SK-N-SH treated with all-trans-retinoic acid at 6 μM for 48 hours (cell line): ENCODE results near the gene SBF2.

Experiments
- ATAC-seq: fragments of 200-7000 bp; cut with Tn5 transposase; 3 replicates; pipeline ENCODE4 v1.9.1; 2020; ENCODE audit warnings: mild to moderate bottlenecking, moderate library complexity
- ARNTL ChIP-seq: fragments of 450-650 bp; formaldehyde crosslinking; IDR thresholded peaks from 2 replicates; pipeline ENCODE4 v1.5.0; 2020; ENCODE audit warnings: low read depth, mild to moderate bottlenecking, moderate library complexity, borderline replicate concordance
- BACH2 ChIP-seq: fragments of 250-450 bp; sonication (Bioruptor Pico); IDR thresholded peaks from 2 replicates; pipeline ENCODE4 v1.9.0; 2021; ENCODE audit warnings: mild to moderate bottlenecking, borderline replicate concordance
- CSDC2 ChIP-seq: fragments of 250-450 bp; sonication (Bioruptor Pico); IDR thresholded peaks from 2 replicates; pipeline ENCODE4 v1.5.0; 2020; ENCODE audit warnings: mild to moderate bottlenecking, moderate library complexity
- CSRNP3 ChIP-seq: fragments of 250-450 bp; sonication (Bioruptor Pico); IDR thresholded peaks from 2 replicates; pipeline ENCODE4 v1.5.1; 2021; ENCODE audit warnings: mild to moderate bottlenecking, moderate library complexity
- ESRRG ChIP-seq: fragments of 250-450 bp; sonication (Bioruptor Pico); IDR thresholded peaks from 2 replicates; pipeline ENCODE4 v1.6.1; 2021; ENCODE audit warnings: mild to moderate bottlenecking
- GLIS3 ChIP-seq: fragments of 250-450 bp; sonication (Bioruptor Pico); IDR thresholded peaks from 2 replicates; pipeline ENCODE4 v1.5.0; 2020; ENCODE audit warnings: mild to moderate bottlenecking, moderate library complexity
- ISL1 ChIP-seq: fragments of 250-450 bp; sonication (Bioruptor Pico); IDR thresholded peaks from 2 replicates; pipeline ENCODE4 v2.1.2; 2022; ENCODE audit warnings: mild to moderate bottlenecking, moderate library complexity
- OSR1 ChIP-seq: fragments of 250-450 bp; sonication (Bioruptor Pico); IDR thresholded peaks from 2 replicates; pipeline ENCODE4 v1.8.0; 2022; ENCODE audit warnings: moderate library complexity, mild to moderate bottlenecking, inconsistent platforms
- PATZ1 ChIP-seq: fragments of 250-450 bp; sonication (Bioruptor Pico); IDR thresholded peaks from 2 replicates; pipeline ENCODE4 v1.8.0; 2020; ENCODE audit warnings: mild to moderate bottlenecking, moderate library complexity, borderline replicate concordance
- POU6F1 ChIP-seq: fragments of 250-450 bp; sonication (Bioruptor Pico); IDR thresholded peaks from 2 replicates; pipeline ENCODE4 v1.8.0; 2021; ENCODE audit warnings: low read depth, mild to moderate bottlenecking, moderate library complexity, borderline replicate concordance
- PPARA ChIP-seq: fragments of 250-450 bp; sonication (Bioruptor Pico); IDR thresholded peaks from 2 replicates; pipeline ENCODE4 v1.5.0; 2020; ENCODE audit warnings: mild to moderate bottlenecking, borderline replicate concordance
- RARB ChIP-seq: fragments of 250-450 bp; sonication (Bioruptor Pico); IDR thresholded peaks from 2 replicates; pipeline ENCODE4 v1.8.0; 2021; ENCODE audit warnings: mild to moderate bottlenecking, moderate library complexity
- SNAI2 ChIP-seq: fragments of 250-450 bp; sonication (Bioruptor Pico); IDR thresholded peaks from 2 replicates; pipeline ENCODE4 v1.5.0; 2020; ENCODE audit warnings: mild to moderate bottlenecking, moderate library complexity
- TCF4 ChIP-seq: fragments of 250-450 bp; sonication (Bioruptor Pico); IDR thresholded peaks from 2 replicates; pipeline ENCODE4 v1.8.0; 2021; ENCODE audit warnings: mild to moderate bottlenecking, moderate library complexity, borderline replicate concordance
- TOX ChIP-seq: fragments of 250-450 bp; sonication (Bioruptor Pico); IDR thresholded peaks from 2 replicates; pipeline ENCODE4 v1.8.0; 2021; ENCODE audit warnings: mild to moderate bottlenecking, moderate library complexity, borderline replicate concordance
- TSHZ2 ChIP-seq: fragments of 250-450 bp; sonication (Bioruptor Pico); IDR thresholded peaks from 2 replicates; pipeline ENCODE4 v1.5.0; 2020; ENCODE audit warnings: mild to moderate bottlenecking, moderate library complexity
- ZC3H10 ChIP-seq: fragments of 250-450 bp; sonication (Bioruptor Pico); IDR thresholded peaks from 2 replicates; pipeline ENCODE4 v1.5.1; 2021; ENCODE audit warnings: mild to moderate bottlenecking, moderate library complexity
- ZFP3 ChIP-seq: fragments of 250-450 bp; sonication (Bioruptor Pico); IDR thresholded peaks from 2 replicates; pipeline ENCODE4 v1.5.0; 2020; ENCODE audit warnings: mild to moderate bottlenecking, moderate library complexity
- ZFP30 ChIP-seq: fragments of 450-650 bp; formaldehyde crosslinking; IDR thresholded peaks from 2 replicates; pipeline ENCODE4 v1.5.0; 2022; ENCODE audit warnings: mild to moderate bottlenecking, moderate library complexity
- ZNF565 ChIP-seq: fragments of 450-650 bp; formaldehyde crosslinking; conservative IDR thresholded peaks from 2 replicates; pipeline ENCODE4 v1.5.0; 2020; ENCODE audit warnings: low read depth, mild to moderate bottlenecking, moderate library complexity
- ZNF70 ChIP-seq: fragments of 450-650 bp; formaldehyde crosslinking; IDR thresholded peaks from 2 replicates; pipeline ENCODE4 v1.5.0; 2020; ENCODE audit warnings: mild to moderate bottlenecking, moderate library complexity
- ZNF8 ChIP-seq: fragments of 450-650 bp; formaldehyde crosslinking; IDR thresholded peaks from 2 replicates; pipeline ENCODE4 v1.5.0; 2020; ENCODE audit warnings: mild to moderate bottlenecking, moderate library complexity

SBF2 gene

GRCh38 chr11:10075141-10075540 is 218.9 kb downstream of the SBF2 start (continued):
- no peak for TF ChIP-seq PPARA (CRISPR knock-in tag)

GRCh38 chr11:10072841-10073240 is 221.2 kb downstream of the SBF2 start:
- no peak for TF ChIP-seq TCF4 (CRISPR knock-in tag)
- no peak for TF ChIP-seq RARB
- no peak for TF ChIP-seq ZC3H10 (CRISPR knock-in tag)
- no peak for TF ChIP-seq POU6F1 (CRISPR knock-in tag)
- no peak for TF ChIP-seq ZFP3 (CRISPR knock-in tag)
- TF ChIP-seq TSHZ2 = no peak
- no peak for TF ChIP-seq ZNF565 (CRISPR knock-in tag)
- no peak for TF ChIP-seq PATZ1 (CRISPR knock-in tag)
- no peak for TF ChIP-seq CSRNP3 (CRISPR knock-in tag)
- no peak for TF ChIP-seq ZFP30 (CRISPR knock-in tag)
- TF ChIP-seq BACH2 (CRISPR knock-in tag) = no peak
- no peak for ATAC-seq

GRCh38 chr11:10072142-10072541 is 221.9 kb downstream of the SBF2 start:
- no peak for ATAC-seq
- TF ChIP-seq PATZ1 (CRISPR knock-in tag) (no peak), GLIS3 (CRISPR knock-in tag) (no peak), RARB (no peak), ZFP30 (CRISPR knock-in tag) (no peak), ZNF565 (CRISPR knock-in tag) (no peak), ZNF70 (CRISPR knock-in tag) (no peak), ESRRG (CRISPR knock-in tag) (no peak), CSDC2 (CRISPR knock-in tag) (no peak), ZC3H10 (CRISPR knock-in tag) (no peak), ZFP3 (CRISPR knock-in tag) (no peak), TOX (CRISPR knock-in tag) (no peak), TSHZ2 (no peak), ARNTL (no peak), SNAI2 (CRISPR knock-in tag) (no peak), ISL1 (no peak), ZNF8 (CRISPR knock-in tag) (no peak), POU6F1 (CRISPR knock-in tag) (no peak), PPARA (CRISPR knock-in tag) (no peak), TCF4 (CRISPR knock-in tag) (no peak), OSR1 (CRISPR knock-in tag) (no peak)
